Peyer's patch (tissue), 4 donors: ENCODE results near the gene COPB1.

ENCODE experiments used
- POLR2A ChIP-seq, 2 donors: fragments of 450-650 bp; IDR thresholded peaks; one replicate each; pipeline ENCODE4 v1.5.1; 2017; ENCODE audit warnings: antibody characterized with exemption in 2 of 2, mild to moderate bottlenecking in 2 of 2, moderate library complexity in 2 of 2
- TF ChIP-seq, protein P1 (sequence below), 6 experiments: fragments of 450-650 bp in 4 of 6; fragments of 200-600 bp in 2 of 6; sonication (generic) in 1 of 6; IDR thresholded peaks; one replicate each; pipeline ENCODE4 v1.5.1; 2017 to 2019; ENCODE audit warnings: antibody characterized with exemption in 6 of 6, mild to moderate bottlenecking in 3 of 6, moderate library complexity in 1 of 6

DNA sequence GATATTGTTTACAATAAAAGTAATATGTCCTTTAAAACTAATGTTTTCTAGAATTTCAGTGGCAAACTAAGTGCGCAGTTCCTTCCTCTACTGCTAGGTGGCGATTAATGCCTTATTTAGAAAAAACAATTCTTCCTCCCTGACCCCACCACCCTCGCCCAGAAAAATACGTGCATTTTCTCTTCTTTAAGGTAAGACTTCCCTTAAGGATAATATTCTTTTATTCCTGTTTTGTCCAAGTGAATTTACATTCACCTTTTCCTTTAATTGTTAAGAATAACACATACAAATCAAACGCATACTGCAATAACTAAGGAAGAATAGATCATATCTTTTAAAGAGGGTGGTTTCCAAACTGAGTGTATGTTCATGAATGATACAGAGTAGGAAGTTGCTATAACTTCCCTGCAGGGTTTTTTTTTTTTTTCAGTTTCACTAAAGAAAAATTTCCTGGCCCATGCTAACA, 37.6 kb upstream of the COPB1 start:
- TF ChIP-seq, protein P1, sequence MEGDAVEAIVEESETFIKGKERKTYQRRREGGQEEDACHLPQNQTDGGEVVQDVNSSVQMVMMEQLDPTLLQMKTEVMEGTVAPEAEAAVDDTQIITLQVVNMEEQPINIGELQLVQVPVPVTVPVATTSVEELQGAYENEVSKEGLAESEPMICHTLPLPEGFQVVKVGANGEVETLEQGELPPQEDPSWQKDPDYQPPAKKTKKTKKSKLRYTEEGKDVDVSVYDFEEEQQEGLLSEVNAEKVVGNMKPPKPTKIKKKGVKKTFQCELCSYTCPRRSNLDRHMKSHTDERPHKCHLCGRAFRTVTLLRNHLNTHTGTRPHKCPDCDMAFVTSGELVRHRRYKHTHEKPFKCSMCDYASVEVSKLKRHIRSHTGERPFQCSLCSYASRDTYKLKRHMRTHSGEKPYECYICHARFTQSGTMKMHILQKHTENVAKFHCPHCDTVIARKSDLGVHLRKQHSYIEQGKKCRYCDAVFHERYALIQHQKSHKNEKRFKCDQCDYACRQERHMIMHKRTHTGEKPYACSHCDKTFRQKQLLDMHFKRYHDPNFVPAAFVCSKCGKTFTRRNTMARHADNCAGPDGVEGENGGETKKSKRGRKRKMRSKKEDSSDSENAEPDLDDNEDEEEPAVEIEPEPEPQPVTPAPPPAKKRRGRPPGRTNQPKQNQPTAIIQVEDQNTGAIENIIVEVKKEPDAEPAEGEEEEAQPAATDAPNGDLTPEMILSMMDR (IDR thresholded peaks at IDR 0.05): peak; percentile 70 to 88 (median 82)
- no peak for TF ChIP-seq POLR2A (IDR thresholded peaks at IDR 0.05)
